Uterus (tissue), 4 donors: ENCODE data around the gene NCKAP5L. TPM values are rescaled to one million over a fixed set of nuclear protein-coding genes. Genes with fewer than 3 reads are reported as not detected.
"Not testable (repeated sequence)": the region's sequence is repeated elsewhere in the genome, so short reads cannot be mapped to it uniquely, and the experiment has no call there.

Source experiments
- DNase-seq, 2 donors: peaks; one replicate each; pipeline ENCODE4 v3.0.0-alpha.2; 2019 to 2020
- H3K27ac ChIP-seq, 2 donors: fragments of 200-600 bp; sonication (generic); 1 replicate in 1 of 2; 2 replicates in 1 of 2; pipeline ENCODE4 v1.5.1; 2016 to 2018
- H3K27me3 ChIP-seq, 2 donors: fragments of 200-600 bp; sonication (generic); one replicate each; pipeline ENCODE4 v1.5.1; 2018 to 2019; ENCODE audit warnings: control low read depth in 1 of 2
- H3K36me3 ChIP-seq, 2 donors: fragments of 200-600 bp; sonication (generic); one replicate each; pipeline ENCODE4 v1.5.1; 2019; ENCODE audit warnings: control low read depth in 1 of 2
- H3K4me1 ChIP-seq, 2 donors: fragments of 200-600 bp; sonication (generic); one replicate each; pipeline ENCODE4 v1.5.1; 2018 to 2019; ENCODE audit warnings: control low read depth in 1 of 2
- H3K4me3 ChIP-seq, 2 donors: fragments of 200-600 bp; sonication (generic); 1 replicate in 1 of 2; 2 replicates in 1 of 2; pipeline ENCODE4 v1.5.1; 2018 to 2019; ENCODE audit warnings: mild to moderate bottlenecking in 1 of 2
- H3K9me3 ChIP-seq, 2 donors: fragments of 200-600 bp; sonication (generic); one replicate each; pipeline ENCODE4 v1.5.1; 2019; ENCODE audit warnings: control low read depth in 1 of 2
- CTCF ChIP-seq, 4 experiments: fragments of 200-600 bp in 2 of 4; fragments of 450-650 bp in 2 of 4; sonication (generic) in 2 of 4; IDR thresholded peaks; one replicate each; pipeline ENCODE4 v1.5.1; 2016 to 2019; ENCODE audit warnings: antibody characterized with exemption in 4 of 4, mild to moderate bottlenecking in 2 of 4, moderate library complexity in 1 of 4
- POLR2A ChIP-seq, 2 donors: fragments of 450-650 bp; IDR thresholded peaks; one replicate each; pipeline ENCODE4 v1.6.1; 2016; ENCODE audit warnings: antibody characterized with exemption in 2 of 2, mild to moderate bottlenecking in 1 of 2, moderate library complexity in 1 of 2
- intact Hi-C: fragments of 100-400 bp; cut with DNase I; formaldehyde crosslinking; loops from one replicate; pipeline ENCODE4 v1.15.1; 2023; ENCODE audit warnings: low total_unique reads
- total RNA-seq, 4 donors: library from RNA; depleted of rRNA in 3 of 4; stranded (reverse); fragments of >200 nt in 3 of 4; gene quantifications; one replicate each; pipeline versions ENCODE4 v1.1.0 to v1.2.4, GENCODE V29; 2014 to 2023
- donor health status: DM: yes; HTN: yes; CAD: no.

Gene NCKAP5L
- total RNA-seq, 4 donors from 2014 or later, result 4.1 to 26.1 (median 11.5) TPM

DNA sequence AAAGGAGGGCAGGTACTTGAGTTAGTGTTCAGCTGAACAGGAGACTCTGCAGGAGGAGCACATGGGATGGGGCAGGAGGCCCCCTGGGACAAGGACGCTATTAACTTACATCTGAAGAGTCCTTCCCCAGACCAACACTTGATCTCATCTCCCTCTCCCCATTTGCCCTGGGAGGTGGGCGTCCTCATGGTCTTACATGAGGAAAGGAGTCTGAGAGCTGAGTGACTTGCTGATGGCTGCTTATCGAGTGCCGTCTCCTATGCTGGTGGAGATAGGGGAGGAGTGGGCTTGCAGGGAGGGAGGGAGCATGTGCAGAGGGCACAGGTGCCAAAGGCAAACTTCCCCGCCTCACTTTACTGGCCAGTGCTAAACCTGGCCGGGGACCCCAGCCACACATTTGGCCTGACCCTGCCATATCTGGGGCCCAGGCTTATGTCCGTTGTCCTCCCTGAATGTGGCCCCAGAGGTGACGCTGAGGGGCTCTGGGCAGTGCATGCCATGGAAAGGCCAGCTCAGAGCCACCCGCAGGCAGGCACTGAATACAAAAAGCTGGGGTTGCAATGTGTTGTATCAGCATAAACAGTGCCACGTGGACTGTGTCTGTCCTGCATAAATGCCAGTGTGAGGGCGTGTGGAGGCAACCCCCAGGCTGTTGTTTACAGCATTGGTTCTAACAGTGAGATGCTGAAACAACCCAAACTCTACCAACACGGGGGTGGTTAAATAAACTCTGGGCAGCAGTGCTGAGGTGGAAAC lies 46.1 kb upstream of the NCKAP5L start:
- intact Hi-C loops, result no loop called here
- H3K4me1 ChIP-seq, result peaks cover 0 to 4% of the 10 kb centered on the region in 2 donors
- no peak overlapping the region for H3K4me3 ChIP-seq
- no peak for TF ChIP-seq POLR2A (IDR thresholded peaks at IDR 0.05)
- no peaks in the 10 kb centered on the region for H3K27me3 ChIP-seq
- H3K27ac ChIP-seq, result no peak overlapping the region
- H3K36me3 ChIP-seq, result no peaks in the 10 kb centered on the region
- H3K9me3 ChIP-seq, result no peaks in the 10 kb centered on the region
- DNase-seq, result peak in 1 of 2 donors; percentile 12

- no peak overlapping the region for H3K4me3 ChIP-seq
- no peaks in the 10 kb centered on the region for H3K36me3 ChIP-seq
- TF ChIP-seq CTCF (IDR thresholded peaks at IDR 0.05), result no peak
- no peak for TF ChIP-seq POLR2A (IDR thresholded peaks at IDR 0.05)
- H3K4me1 ChIP-seq, result peaks cover 6 to 9% of the 10 kb centered on the region in 2 donors
- no peaks in the 10 kb centered on the region for H3K9me3 ChIP-seq
- no peak overlapping the region for H3K27ac ChIP-seq
- H3K27me3 ChIP-seq, result no peaks in the 10 kb centered on the region
- intact Hi-C loops, result no loop called here
- DNase-seq, result peak in 1 of 2 donors; percentile 31
These were observed 45.2 kb upstream of the NCKAP5L start for GRCh38 chr12:49873361-49873934.

- Histone ChIP-seq H3K4me1 (peaks cover 13 to 15% of the 10 kb centered on the region in 2 donors), H3K36me3 (no peaks in the 10 kb centered on the region), H3K9me3 (no peaks in the 10 kb centered on the region), H3K27ac (no peak overlapping the region), H3K27me3 (no peaks in the 10 kb centered on the region), H3K4me3 (no peak overlapping the region)
- TF ChIP-seq CTCF (IDR thresholded peaks at IDR 0.05), result no peak
- TF ChIP-seq POLR2A (IDR thresholded peaks at IDR 0.05), result no peak
- DNase-seq, result peak in 1 of 2 donors; percentile 20
- intact Hi-C loops, result no loop called here
These were observed 44.6 kb upstream of the NCKAP5L start for GRCh38 chr12:49872781-49873181.

DNA sequence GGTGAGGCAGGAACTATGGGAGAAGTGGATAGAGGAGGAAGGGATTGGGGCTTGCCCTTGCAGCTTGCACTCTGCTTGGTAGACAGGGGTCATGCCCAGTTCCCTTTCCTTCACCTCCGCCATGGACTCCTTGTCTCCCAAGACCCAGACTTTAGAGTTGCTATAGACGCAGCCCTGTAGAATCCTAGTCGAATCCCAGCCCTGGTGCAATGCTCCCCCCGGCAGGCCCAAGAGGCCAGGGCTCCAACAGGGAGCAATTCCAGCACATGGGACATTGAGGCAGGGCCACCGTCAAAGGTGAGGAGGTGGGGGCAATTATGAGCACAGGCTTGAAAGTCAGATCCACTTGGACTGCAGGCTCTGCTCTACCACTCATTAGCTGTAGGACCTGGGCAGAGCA lies 44.2 kb upstream of the NCKAP5L start:
- Histone ChIP-seq H3K9me3 (no peaks in the 10 kb centered on the region), H3K36me3 (no peaks in the 10 kb centered on the region), H3K4me1 (peaks cover 15 to 17% of the 10 kb centered on the region in 2 donors), H3K27me3 (no peaks in the 10 kb centered on the region), H3K4me3 (no peak overlapping the region), H3K27ac (no peak overlapping the region)
- intact Hi-C loops, result no loop called here
- no peak for DNase-seq
- no peak for TF ChIP-seq CTCF (IDR thresholded peaks at IDR 0.05)
- no peak for TF ChIP-seq POLR2A (IDR thresholded peaks at IDR 0.05)

DNA sequence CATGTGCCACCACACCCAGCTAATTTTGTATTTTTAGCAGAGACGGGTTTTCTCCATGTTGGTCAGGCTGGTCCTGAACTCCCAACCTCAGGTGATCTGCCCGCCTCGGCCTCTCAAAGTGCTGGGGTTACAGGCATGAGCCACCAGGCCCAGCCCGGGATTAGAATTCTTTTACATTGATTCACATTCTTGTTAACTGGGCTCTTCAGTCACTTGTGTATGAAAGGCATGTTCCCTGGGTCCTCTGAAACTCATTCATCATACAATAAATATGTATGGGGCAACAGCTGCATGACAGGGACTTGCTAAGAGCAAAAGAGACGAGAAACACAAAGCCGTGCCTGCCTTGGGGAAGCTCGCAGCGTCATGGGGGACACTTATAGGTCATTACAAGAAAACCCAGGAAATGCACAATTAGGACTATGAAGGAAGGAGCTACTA lies 43.6 kb upstream of the NCKAP5L start:
- DNase-seq, result peak in 1 of 2 donors; percentile 10
- intact Hi-C loops, result not testable (repeated sequence)

GRCh38 chr12:49871263-49871561 lies 43.0 kb upstream of the NCKAP5L start:
- no peaks in the 10 kb centered on the region for H3K27me3 ChIP-seq
- no peak overlapping the region for H3K4me3 ChIP-seq
- intact Hi-C loops, result no loop called here
- H3K27ac ChIP-seq, result no peak overlapping the region
- no peaks in the 10 kb centered on the region for H3K9me3 ChIP-seq
- peak in 1 of 2 donors; percentile 15 for DNase-seq
- no peak for TF ChIP-seq POLR2A (IDR thresholded peaks at IDR 0.05)
- no peak for TF ChIP-seq CTCF (IDR thresholded peaks at IDR 0.05)
- peaks cover 15 to 20% of the 10 kb centered on the region in 2 donors for H3K4me1 ChIP-seq
- H3K36me3 ChIP-seq, result no peaks in the 10 kb centered on the region

More for the DNA sequence above, 43.6 kb upstream of the NCKAP5L start:
- not testable (repeated sequence) for H3K27me3 ChIP-seq, H3K36me3 ChIP-seq, H3K9me3 ChIP-seq, H3K4me3 ChIP-seq, H3K27ac ChIP-seq
- peaks cover 15 to 20% of the 10 kb centered on the region in 2 donors for H3K4me1 ChIP-seq
